LNCaP clone FGC (cell line): ENCODE data around the gene NAV3.
A peak's percentile ranks its signal among the peaks of the same experiment; 100 is the strongest.

Source experiments
- DNase-seq: peaks from one replicate; pipeline ENCODE4 v3.0.0-alpha.2; 2011; ENCODE audit warnings: low read depth
- H3K4me3 ChIP-seq: 2 replicates; pipeline ENCODE4 v1.5.1; 2011; ENCODE audit warnings: mild to moderate bottlenecking, low read depth, low read length, control low read depth
- TF ChIP-seq, protein P1 (sequence below): IDR thresholded peaks from 2 replicates; pipeline ENCODE4 v1.5.1; 2012; ENCODE audit warnings: mild to moderate bottlenecking; ENCODE audit not compliant: control insufficient read depth, insufficient read depth; ENCODE audit errors: extremely low read depth

NAV3 gene

DNA sequence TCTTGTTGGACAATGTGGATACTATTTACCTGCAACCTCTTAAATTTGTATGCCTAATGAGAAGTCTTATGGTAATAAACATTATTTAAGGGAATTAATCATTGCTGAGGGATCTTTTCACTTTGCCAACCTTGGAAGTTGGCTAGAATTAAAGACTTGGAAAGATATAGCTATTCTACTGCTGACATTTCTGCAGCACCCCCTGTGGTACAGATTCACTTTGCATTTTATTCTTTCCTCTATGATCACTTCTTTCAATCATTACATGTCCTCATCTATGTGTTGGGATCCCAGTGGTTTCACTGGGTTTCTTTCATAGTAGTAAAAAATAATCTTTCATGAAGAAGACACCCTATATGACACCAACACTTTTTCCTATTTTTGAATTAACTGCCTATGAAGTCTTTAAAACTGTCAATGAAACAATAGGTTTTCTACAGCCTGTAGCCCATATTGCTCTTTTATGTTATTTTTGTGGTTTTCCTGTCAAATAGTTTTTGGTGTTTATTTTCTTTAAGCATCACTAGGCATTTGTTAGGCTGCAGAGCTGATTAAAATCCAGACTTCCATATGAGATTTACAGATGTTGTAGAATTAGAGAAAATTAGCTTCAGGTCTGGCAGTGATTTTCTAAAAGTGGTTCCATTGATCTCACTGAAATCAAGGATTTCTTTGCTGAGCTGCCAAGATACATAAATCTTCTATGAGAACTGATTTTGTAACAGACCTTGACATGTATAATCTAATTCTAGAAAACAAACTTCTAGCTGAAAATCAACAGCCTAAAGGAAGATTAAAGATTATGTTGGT lies 256.1 kb downstream of the NAV3 start:
- TF ChIP-seq, protein P1, sequence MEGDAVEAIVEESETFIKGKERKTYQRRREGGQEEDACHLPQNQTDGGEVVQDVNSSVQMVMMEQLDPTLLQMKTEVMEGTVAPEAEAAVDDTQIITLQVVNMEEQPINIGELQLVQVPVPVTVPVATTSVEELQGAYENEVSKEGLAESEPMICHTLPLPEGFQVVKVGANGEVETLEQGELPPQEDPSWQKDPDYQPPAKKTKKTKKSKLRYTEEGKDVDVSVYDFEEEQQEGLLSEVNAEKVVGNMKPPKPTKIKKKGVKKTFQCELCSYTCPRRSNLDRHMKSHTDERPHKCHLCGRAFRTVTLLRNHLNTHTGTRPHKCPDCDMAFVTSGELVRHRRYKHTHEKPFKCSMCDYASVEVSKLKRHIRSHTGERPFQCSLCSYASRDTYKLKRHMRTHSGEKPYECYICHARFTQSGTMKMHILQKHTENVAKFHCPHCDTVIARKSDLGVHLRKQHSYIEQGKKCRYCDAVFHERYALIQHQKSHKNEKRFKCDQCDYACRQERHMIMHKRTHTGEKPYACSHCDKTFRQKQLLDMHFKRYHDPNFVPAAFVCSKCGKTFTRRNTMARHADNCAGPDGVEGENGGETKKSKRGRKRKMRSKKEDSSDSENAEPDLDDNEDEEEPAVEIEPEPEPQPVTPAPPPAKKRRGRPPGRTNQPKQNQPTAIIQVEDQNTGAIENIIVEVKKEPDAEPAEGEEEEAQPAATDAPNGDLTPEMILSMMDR = peak; percentile 36
- DNase-seq = no peak
- no peak overlapping the region for H3K4me3 ChIP-seq

DNA sequence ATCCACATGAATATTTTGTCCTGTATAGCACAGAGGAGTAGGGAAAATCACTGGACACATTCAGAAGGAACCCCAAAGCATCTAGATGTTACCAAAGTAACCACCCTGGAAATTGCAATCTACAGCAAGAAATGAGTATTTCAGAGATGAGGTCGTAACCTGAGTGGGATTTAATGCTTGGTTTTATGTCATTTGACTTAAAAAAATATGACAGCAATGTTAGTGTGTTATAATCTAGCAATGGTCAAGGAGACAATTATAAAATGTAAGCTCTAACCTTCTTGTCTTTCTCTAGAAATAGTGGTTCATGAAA lies 256.6 kb downstream of the NAV3 start:
- TF ChIP-seq, protein P1 = no peak

DNA sequence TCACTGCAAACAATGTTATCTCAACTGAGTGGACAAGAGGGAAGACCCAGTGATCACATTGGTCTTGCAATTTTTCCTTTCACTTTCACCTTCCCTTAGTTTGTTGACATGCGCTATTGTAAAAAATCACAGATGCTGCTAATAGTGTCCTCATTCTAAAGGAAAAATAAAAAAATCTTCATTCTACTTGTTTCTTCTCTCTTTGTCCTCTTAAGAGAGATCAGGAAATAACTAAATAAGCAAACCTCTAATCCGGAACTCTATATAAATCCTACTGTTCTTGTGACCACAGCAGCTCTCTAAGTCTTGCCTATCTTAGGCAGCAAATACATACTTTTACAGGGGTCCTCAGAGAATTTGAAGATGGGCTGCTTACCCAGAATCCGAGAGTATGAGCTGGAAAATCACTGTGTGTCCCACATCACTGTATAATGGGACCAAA lies 257.7 kb downstream of the NAV3 start:
- TF ChIP-seq, protein P1 = no peak
- no peak overlapping the region for H3K4me3 ChIP-seq
- DNase-seq = no peak

More for the DNA sequence above, 256.6 kb downstream of the NAV3 start:
- no peak for DNase-seq
- no peak overlapping the region for H3K4me3 ChIP-seq

DNA sequence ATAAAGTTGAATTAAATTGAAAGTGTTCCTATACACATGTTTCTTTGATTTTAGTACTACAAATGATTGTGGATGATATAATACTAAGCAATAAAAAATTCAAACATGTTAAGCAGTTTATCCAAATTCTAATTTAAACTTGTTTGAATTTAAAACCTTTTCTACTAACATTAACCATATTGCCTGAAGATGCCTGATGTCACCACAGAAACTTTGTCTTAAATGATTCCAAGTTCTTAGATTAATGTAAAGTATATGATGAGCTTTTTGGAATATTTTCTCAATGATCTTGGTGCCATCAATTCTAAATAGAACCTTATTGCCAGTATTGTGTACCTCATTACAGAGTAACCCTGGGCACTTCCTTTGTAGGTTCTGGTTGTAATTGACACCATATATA lies 259.6 kb downstream of the NAV3 start:
- no peak for DNase-seq
- H3K4me3 ChIP-seq = no peak overlapping the region
- TF ChIP-seq, protein P1 = no peak

DNA sequence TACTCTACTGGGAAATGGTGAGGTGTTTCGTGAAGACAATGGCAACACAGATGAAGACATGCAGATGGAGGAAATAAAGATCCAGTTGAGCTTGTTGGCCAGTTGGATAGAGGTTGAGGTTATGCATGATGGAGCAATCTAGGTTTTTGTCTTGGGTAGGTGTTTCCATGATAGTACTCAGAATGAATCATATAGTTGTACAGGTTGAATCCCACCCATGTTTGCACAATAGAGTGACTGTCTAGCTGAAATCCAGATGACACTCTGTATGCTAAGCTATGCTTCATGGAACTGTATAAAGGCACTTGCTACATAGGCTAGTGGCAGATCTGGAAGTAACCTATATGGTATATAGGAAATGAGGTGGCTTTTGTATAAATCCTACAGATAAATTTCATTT lies 264.9 kb downstream of the NAV3 start:
- H3K4me3 ChIP-seq = no peak overlapping the region
- TF ChIP-seq, protein P1 = no peak

DNA sequence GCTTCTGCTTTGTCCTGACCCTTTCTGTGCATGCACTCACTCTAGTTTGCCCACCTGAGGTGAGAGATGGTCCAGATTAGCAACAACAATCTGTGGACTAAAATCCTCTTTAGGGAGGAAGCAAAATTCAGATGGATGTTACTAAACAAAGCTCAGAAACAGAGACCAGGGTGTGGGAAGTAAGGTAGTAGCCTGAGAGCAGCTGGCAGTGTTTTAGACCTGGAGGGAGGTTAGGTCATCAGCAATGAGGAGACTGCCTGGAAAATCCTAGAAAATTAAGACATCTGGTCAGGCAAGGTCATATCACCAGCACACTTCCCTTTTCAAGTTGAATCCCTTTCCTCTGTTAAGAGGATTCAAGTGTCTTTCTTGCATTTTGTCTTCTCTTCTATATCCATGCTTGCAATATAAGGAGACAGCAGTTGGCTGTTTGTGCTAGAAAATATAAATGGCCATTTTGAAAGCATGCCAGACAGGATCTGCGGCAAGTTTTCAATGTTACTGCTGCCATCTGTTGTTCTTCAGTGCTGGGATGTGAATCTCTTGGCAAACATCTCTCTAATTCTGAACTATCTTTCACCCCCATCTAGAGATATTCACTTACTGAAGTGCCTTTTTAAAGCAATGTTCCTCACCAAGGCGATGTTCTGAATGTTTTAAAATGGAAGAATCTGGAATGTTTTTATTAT lies 266.4 kb downstream of the NAV3 start:
- H3K4me3 ChIP-seq = no peak overlapping the region
- DNase-seq = peak; percentile 67
- TF ChIP-seq, protein P1 = peak; percentile 58

More for the DNA sequence above, 264.9 kb downstream of the NAV3 start:
- DNase-seq = no peak

DNA sequence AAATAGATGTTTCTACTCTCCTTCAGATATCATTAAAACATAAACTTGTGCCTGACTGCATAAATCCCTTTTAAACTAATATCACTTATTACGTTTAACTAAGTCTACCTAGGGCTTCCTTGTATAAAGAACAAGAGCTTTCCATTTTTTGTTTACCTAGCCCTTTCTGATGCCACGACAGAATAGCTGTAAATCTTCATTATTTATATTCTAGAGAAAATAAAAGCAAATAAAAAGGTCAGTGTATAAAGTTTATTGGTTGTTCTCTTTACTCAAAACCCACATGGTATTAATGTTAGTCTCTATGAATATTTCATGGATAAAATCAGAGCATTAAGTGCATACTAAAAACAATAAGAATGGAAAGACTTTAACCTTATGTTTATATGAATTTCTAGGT lies 269.1 kb downstream of the NAV3 start:
- no peak overlapping the region for H3K4me3 ChIP-seq
- TF ChIP-seq, protein P1 = no peak
- DNase-seq = peak; percentile 76
